Neural cell (in vitro differentiated cells): ENCODE measurements around the gene ANKS1B. TPM values are rescaled to one million over a fixed set of nuclear protein-coding genes. Genes with fewer than 3 reads are reported as not detected.

ENCODE experiments used
- H2AFZ ChIP-seq: fragments of 200-600, 300-800 bp; sonication (generic), shearing (Covaris generic); 2 replicates; pipeline ENCODE4 v1.6.0; 2014; ENCODE audit warnings: low read depth, mild to moderate bottlenecking, antibody characterized with exemption, low read length, moderate library complexity
- H3F3A ChIP-seq: fragments of 200-600 bp; shearing (Covaris generic); 2 replicates; pipeline ENCODE4 v1.6.1; 2016; ENCODE audit warnings: mild to moderate bottlenecking, moderate library complexity, mixed read lengths, antibody characterized with exemption, low read length; ENCODE audit not compliant: insufficient read depth, poor library complexity, severe bottlenecking
- H3K27ac ChIP-seq: fragments of 200-600, 300-800 bp; sonication (generic), shearing (Covaris generic); 2 replicates; pipeline ENCODE4 v1.5.1; 2014; ENCODE audit warnings: mild to moderate bottlenecking, low read length, moderate library complexity
- H3K27me3 ChIP-seq: fragments of 300-800, 200-600 bp; sonication (generic), shearing (Covaris generic); 2 replicates; pipeline ENCODE4 v1.6.0; 2014; ENCODE audit warnings: mild to moderate bottlenecking, low read depth, low read length, moderate library complexity; ENCODE audit not compliant: insufficient read depth
- H3K36me3 ChIP-seq: fragments of 300-800, 200-600 bp; sonication (generic), shearing (Covaris generic); 2 replicates; pipeline ENCODE4 v1.5.1; 2014; ENCODE audit warnings: mild to moderate bottlenecking, antibody characterized with exemption, low read length, moderate library complexity; ENCODE audit not compliant: insufficient read depth
- H3K4me2 ChIP-seq: fragments of 300-800, 200-600 bp; sonication (generic), shearing (Covaris generic); 2 replicates; pipeline ENCODE4 v1.6.0; 2014; ENCODE audit warnings: mild to moderate bottlenecking, low read length
- H3K4me3 ChIP-seq: fragments of 300-800, 200-600 bp; sonication (generic), shearing (Covaris generic); 2 replicates; pipeline ENCODE4 v1.5.1; 2014; ENCODE audit warnings: mild to moderate bottlenecking, low read length, moderate library complexity
- H3K79me2 ChIP-seq: fragments of 200-600 bp; shearing (Covaris generic); replicated peaks from 2 replicates; pipeline ENCODE4 v1.6.0; 2014; ENCODE audit warnings: mild to moderate bottlenecking, low read length, moderate library complexity; ENCODE audit not compliant: insufficient read depth
- H3K9ac ChIP-seq: fragments of 300-800, 200-600 bp; sonication (generic), shearing (Covaris generic); 2 replicates; pipeline ENCODE4 v1.6.1; 2016; ENCODE audit warnings: mild to moderate bottlenecking, low read length, mixed read lengths
- H3K9me2 ChIP-seq: fragments of 200-600 bp; shearing (Covaris generic); 2 replicates; pipeline ENCODE4 v1.6.1; 2016; ENCODE audit warnings: mild to moderate bottlenecking, low read length, mixed read lengths; ENCODE audit not compliant: insufficient read depth
- H3K9me3 ChIP-seq: fragments of 200-600, 300-800 bp; sonication (generic), shearing (Covaris generic); 2 replicates; pipeline ENCODE4 v1.6.1; 2016; ENCODE audit warnings: mild to moderate bottlenecking, mixed run types, low read length, moderate library complexity, mixed read lengths
- H4K20me1 ChIP-seq: fragments of 200-600 bp; shearing (Covaris generic); 2 replicates; pipeline ENCODE4 v1.6.1; 2016; ENCODE audit warnings: mild to moderate bottlenecking, mixed run types; ENCODE audit not compliant: insufficient read depth
- CTCF ChIP-seq: fragments of 450-650 bp; IDR thresholded peaks from 2 replicates; pipeline ENCODE4 v1.5.1; 2014; ENCODE audit warnings: antibody characterized with exemption, mild to moderate bottlenecking, moderate library complexity; ENCODE audit not compliant: poor library complexity, severe bottlenecking
- EP300 ChIP-seq: fragments of 450-650 bp; conservative IDR thresholded peaks from 2 replicates; pipeline ENCODE4 v1.6.1; 2014; ENCODE audit warnings: antibody characterized with exemption, mild to moderate bottlenecking, moderate library complexity; ENCODE audit not compliant: poor library complexity, severe bottlenecking
- EZH2 ChIP-seq: fragments of 200-600, 300-800 bp; shearing (Covaris generic), sonication (generic); IDR thresholded peaks from 2 replicates; pipeline ENCODE4 v1.6.1; 2014; ENCODE audit warnings: antibody characterized with exemption, low read length, borderline replicate concordance, mild to moderate bottlenecking; ENCODE audit not compliant: insufficient read depth, poor library complexity, severe bottlenecking
- MXI1 ChIP-seq: fragments of 450-650 bp; conservative IDR thresholded peaks from 2 replicates; pipeline ENCODE4 v1.6.1; 2014; ENCODE audit warnings: antibody characterized with exemption, mild to moderate bottlenecking; ENCODE audit not compliant: poor library complexity, severe bottlenecking
- POLR2AphosphoS5 ChIP-seq: IDR thresholded peaks from 2 replicates; pipeline ENCODE4 v1.6.1; 2012
- RAD21 ChIP-seq: fragments of 450-650 bp; conservative IDR thresholded peaks from 2 replicates; pipeline ENCODE4 v1.6.1; 2014; ENCODE audit warnings: antibody characterized with exemption, mild to moderate bottlenecking, moderate library complexity
- REST ChIP-seq: IDR thresholded peaks from 2 replicates; pipeline ENCODE4 v1.6.1; 2012; ENCODE audit warnings: borderline replicate concordance
- SMC3 ChIP-seq: fragments of 450-650 bp; conservative IDR thresholded peaks from 2 replicates; pipeline ENCODE4 v1.6.1; 2014; ENCODE audit warnings: antibody characterized with exemption, mild to moderate bottlenecking, moderate library complexity; ENCODE audit not compliant: poor library complexity
- TAF1 ChIP-seq: IDR thresholded peaks from 2 replicates; pipeline ENCODE4 v1.6.1; 2012; ENCODE audit warnings: low read depth
- polyA plus RNA-seq: library from polyadenylated mRNA; depleted of rRNA; stranded (reverse); fragments of >200 nt; gene quantifications from 2 replicates; pipeline ENCODE4 v1.2.3, GENCODE V29; 2014

The ANKS1B gene
- polyA plus RNA-seq, 1 donor from 2014 or later = 65.6 TPM

- H3K79me2 ChIP-seq = no peaks in the 10 kb centered on the region
- no peak for TF ChIP-seq TAF1
- TF ChIP-seq RAD21 = no peak
- no peak for TF ChIP-seq EZH2
- no peak for TF ChIP-seq EP300
- TF ChIP-seq REST = no peak
- TF ChIP-seq SMC3 = no peak
- TF ChIP-seq CTCF = no peak
- TF ChIP-seq POLR2AphosphoS5 = no peak
- no peak for TF ChIP-seq MXI1
- H3K9me3 ChIP-seq = no peaks in the 10 kb centered on the region
- H3K9me2 ChIP-seq = no peaks in the 10 kb centered on the region
- no peak overlapping the region for H3K4me3 ChIP-seq
- H4K20me1 ChIP-seq = no peaks in the 10 kb centered on the region
- H3K27ac ChIP-seq = no peak overlapping the region
- H3F3A ChIP-seq = no peaks in the 10 kb centered on the region
- H3K27me3 ChIP-seq = no peaks in the 10 kb centered on the region
- no peak overlapping the region for H3K4me2 ChIP-seq
- no peaks in the 10 kb centered on the region for H3K36me3 ChIP-seq
- no peak overlapping the region for H3K9ac ChIP-seq
- no peak overlapping the region for H2AFZ ChIP-seq
These were observed 753.7 kb downstream of the ANKS1B start for GRCh38 chr12:99231031-99231430.

GRCh38 chr12:99224237-99224636 lies 760.5 kb downstream of the ANKS1B start:
- no peaks in the 10 kb centered on the region for H3K27me3 ChIP-seq
- H4K20me1 ChIP-seq = no peaks in the 10 kb centered on the region
- H3K9me3 ChIP-seq = no peaks in the 10 kb centered on the region
- H3K36me3 ChIP-seq = no peaks in the 10 kb centered on the region
- no peaks in the 10 kb centered on the region for H3K79me2 ChIP-seq
- TF ChIP-seq REST (no peak), EP300 (no peak), TAF1 (no peak), SMC3 (no peak), CTCF (no peak), MXI1 (no peak), POLR2AphosphoS5 (no peak), RAD21 (no peak), EZH2 (no peak)
- H3K4me2 ChIP-seq = no peak overlapping the region
- no peaks in the 10 kb centered on the region for H3K9me2 ChIP-seq
- H2AFZ ChIP-seq = no peak overlapping the region
- no peak overlapping the region for H3K4me3 ChIP-seq
- no peaks in the 10 kb centered on the region for H3F3A ChIP-seq
- H3K9ac ChIP-seq = no peak overlapping the region
- H3K27ac ChIP-seq = no peak overlapping the region
